Right ventricle myocardium superior (tissue), 1 donor: ENCODE measurements around the gene PABPC4L. TPM values are rescaled to one million over a fixed set of nuclear protein-coding genes. Genes with fewer than 3 reads are reported as not detected.
"Not testable (repeated sequence)": the region's sequence is repeated elsewhere in the genome, so short reads cannot be mapped to it uniquely, and the experiment has no call there.

Experiments
- ATAC-seq: fragments of 200-7000 bp; cut with Tn5 transposase; one replicate; pipeline ENCODE4 v1.9.1; 2020; ENCODE audit warnings: mild to moderate bottlenecking; ENCODE audit not compliant: poor library complexity
- DNase-seq: peaks from one replicate; pipeline ENCODE4 v3.0.0-alpha.2; 2020
- intact Hi-C: fragments of 100-400 bp; cut with DNase I; formaldehyde crosslinking; loops from one replicate; pipeline ENCODE4 v1.11.2; 2022
- long read RNA-seq: library from polyadenylated mRNA; unstranded; transcript quantifications from one replicate; pipeline ENCODE4 v2.0.0, GENCODE V29; 2021
- total RNA-seq: library from RNA; stranded (reverse); fragmentation: NEBNext Ultra II Directional; extraction: Animal tissue kit (Norgen Biotek cat#: 25700); gene quantifications from one replicate; pipeline ENCODE4 v1.2.1, GENCODE V29; 2021
- donor health status: DM: no; HTN: yes; CAD: no; lungs with severe emphysema.

Gene PABPC4L
- total RNA-seq: 0.65 TPM
- long read RNA-seq: 0 reads

- ATAC-seq: peak; percentile 93
- peak; percentile 62 for DNase-seq
- intact Hi-C loops: no loop called here
Measured at GRCh38 chr4:134201216-134202161, at the start of gene PABPC4L. Gene PABPC4L (minus strand): TSS chr4:134201789. CDS start chr4:134201019, 770 bp downstream.

DNA sequence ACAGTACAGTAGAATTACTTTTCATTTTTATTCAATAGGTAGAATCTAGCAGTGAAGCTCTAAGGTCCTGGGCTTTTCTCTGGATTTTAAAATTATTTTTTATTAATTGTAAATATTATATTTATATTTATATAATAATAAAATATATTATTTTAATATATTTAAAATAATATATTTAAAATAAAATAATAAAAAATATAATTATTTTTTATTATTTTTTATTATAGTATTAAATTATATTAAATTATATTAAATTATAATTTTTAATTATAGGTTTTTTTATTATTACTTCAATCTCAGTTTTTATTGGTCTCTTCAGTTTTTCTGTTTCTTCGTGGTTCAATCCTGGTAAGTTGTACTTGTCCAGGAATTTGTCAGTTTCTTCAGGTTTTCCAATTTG is 49.7 kb upstream of the PABPC4L start:
- ATAC-seq: no peak
- no peak for DNase-seq
- intact Hi-C loops: no loop called here

DNA sequence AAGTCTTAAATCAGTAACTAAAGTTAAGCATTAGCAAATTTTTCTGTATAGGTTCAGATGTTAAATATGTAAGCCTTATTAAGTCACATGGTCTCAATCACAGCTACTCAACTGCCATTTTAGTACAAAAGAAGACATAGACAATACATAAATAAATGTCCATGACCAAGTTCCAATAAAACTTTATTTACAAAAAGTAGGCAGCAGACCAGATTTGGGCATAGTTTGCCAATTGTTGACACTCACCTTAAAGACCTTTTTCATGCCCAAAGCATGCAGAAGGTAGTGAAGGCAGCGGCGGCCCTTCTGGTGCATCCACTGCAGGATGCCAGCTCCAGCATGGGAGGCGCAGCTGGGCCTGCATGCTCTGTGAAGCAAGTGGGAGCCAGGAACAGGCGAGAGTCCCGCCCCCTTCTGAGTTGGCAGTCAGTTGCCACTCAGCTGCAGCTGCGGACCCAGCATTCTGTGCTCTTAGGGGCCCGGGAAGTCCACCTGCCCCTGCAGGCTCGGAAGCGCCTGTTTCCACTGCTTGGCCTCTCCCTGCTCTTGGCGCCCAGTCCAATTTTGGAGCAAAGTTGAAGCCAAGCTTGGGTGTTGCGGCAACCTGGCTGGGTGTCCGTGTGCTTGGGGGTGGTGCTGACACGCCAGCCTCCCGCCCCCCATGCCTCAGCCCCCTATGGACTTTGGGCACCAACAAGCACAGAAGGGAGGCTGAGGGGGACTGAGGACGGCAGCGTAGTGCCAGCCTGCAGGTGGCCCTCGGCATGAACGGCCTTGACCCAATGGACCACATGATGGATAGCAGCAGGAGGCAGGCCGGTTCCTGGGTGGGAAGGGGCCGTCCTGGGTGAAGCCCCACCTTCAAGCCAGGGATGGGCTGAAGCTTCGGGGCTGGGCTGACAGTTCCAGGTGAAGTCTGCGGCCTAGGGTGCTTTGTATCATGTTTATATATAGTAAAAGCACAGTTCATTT is 42.4 kb upstream of the PABPC4L start:
- ATAC-seq: no peak
- intact Hi-C loops: no loop called here
- DNase-seq: peak; percentile 14

- intact Hi-C loops: no loop called here
- ATAC-seq: no peak
Measured at GRCh38 chr4:134219043-134219442, 17.5 kb upstream of the PABPC4L start.

DNA sequence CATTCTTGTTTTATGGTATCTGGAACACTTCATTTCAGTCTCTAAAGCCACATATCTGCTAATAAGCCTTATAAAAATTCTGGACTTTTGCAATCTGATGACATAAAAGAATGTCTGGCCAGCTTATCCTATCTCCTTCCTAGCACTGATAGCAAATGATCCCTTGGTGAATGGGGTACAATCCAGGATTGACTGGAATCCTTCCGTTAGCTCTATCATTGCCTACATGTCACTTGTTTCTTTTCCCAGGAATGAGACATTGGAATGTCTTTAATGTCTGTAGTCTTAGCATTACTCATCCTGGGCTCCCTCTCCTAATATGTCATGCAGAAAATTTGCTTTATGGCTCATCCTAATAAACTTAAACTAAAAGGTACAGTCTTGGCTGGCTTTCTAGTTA is 14.8 kb upstream of the PABPC4L start:
- DNase-seq (no peak), ATAC-seq (no peak)
- intact Hi-C loops: no loop called here

More at GRCh38 chr4:134219043-134219442, 17.5 kb upstream of the PABPC4L start:
- DNase-seq: no peak

DNA sequence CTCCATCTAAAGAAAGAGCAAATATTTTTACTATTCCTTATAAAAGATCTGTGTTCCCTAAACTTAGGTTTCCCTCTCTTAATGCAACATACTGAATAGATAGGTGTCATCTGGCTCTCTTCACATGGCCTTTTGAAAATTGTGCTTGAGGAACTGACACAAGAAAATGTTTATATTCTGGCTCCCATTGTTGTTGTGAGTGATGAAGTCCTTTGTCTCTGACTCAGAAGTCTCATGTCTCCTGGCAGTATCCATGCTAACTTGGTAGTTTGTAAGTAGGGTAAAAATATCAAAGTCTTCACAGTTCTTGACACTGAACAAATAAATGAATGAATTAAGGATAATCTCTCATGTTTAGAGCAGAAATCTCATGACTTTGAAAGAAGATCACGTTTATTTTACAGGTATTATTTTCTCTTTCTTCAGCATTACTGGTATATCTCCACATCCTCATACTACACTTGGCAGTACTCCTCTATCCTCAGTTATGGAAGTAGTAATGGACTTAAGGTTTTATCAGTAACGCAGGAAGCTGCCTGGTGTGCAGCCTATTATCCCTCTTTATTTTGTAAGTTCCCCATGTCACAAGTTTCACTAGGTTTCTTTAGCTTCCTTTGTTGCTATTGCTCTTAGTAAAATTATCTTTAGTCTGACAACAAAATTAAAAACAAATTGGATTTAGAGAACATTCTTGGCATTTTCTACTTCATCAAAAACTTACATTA is 14.2 kb upstream of the PABPC4L start:
- DNase-seq: no peak
- intact Hi-C loops: no loop called here
- no peak for ATAC-seq

DNA sequence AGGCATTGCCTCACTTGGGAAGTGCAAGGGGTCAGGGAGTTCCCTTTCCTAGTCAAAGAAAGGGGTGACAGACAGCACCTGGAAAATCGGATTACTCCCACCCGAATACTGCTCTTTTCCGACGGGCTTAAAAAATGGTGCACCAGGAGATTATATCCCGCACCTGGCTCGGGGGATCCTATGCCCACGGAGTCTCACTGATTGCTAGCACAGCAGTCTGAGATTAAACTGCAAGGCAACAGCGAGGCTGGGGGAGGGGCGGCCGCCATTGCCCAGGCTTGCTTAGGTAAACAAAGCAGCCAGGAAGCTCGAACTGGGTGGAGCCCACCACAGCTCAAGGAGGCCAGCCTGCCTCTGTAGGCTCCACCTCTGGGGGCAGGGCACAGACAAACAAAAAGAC is 6.4 kb upstream of the PABPC4L start:
- ATAC-seq, DNase-seq, intact Hi-C loops: not testable (repeated sequence)

DNA sequence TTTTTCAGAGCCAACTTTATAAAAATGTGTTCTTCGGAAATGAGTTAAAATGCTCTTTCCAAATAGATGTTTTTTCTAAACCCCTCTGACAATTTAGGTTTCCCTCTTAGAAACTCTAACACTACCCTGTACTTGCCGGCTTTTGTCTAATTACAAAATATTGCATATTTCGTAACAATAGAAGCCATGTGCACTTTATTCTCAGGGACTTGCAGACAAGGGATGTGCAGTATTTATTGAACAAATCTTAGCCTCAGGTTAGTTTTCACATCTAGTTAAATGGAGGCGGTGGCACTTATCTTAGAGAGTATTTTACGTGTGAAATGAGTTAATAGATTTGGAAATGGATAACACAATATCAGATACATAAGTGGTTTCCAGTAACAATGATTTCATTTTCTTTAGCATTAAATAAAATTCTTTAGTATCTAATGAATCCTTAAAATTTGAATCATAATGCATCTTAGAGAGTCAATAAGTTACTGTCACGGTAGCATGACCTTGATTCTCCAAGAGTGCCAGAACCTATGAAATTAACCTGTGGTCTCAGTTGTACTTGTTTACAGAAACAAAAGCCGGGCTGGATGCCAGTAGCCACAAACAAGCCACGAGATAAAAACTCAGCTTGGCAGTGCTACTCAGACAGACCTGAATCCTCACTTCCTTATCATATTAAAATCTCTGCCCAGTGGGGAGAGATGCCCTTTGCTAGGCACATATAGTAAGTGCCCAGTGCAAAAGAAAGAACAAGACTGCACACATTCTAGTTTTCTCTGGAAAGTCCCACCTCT is 772 bp upstream of the PABPC4L start:
- DNase-seq (no peak), ATAC-seq (no peak)
- intact Hi-C loops: no loop called here

- intact Hi-C loops: no loop called here
- ATAC-seq (no peak), DNase-seq (peak; percentile 42)
Measured at GRCh38 chr4:134200811-134201215, 776 bp downstream of the PABPC4L start.

DNA sequence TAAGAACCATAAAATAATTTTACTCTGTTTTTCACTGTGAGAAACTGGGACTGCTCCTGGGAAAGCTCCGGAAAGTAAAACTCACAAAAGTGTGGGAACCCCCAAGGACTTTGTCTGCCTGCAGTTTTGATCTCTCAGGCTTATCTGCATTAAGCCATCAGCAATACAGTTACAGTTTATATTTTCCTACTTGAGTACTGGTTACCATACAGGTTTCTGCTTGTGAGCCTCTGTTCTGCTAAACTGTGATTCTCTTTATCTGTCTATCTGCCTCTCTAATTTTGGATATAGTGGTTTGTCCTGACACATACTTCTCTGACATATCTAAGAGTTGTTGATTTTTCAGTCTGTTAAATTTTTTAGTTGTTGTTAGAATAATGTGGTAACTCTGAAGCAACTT is 11.6 kb downstream of the PABPC4L start:
- intact Hi-C loops: no loop called here
- DNase-seq (no peak), ATAC-seq (no peak)

DNA sequence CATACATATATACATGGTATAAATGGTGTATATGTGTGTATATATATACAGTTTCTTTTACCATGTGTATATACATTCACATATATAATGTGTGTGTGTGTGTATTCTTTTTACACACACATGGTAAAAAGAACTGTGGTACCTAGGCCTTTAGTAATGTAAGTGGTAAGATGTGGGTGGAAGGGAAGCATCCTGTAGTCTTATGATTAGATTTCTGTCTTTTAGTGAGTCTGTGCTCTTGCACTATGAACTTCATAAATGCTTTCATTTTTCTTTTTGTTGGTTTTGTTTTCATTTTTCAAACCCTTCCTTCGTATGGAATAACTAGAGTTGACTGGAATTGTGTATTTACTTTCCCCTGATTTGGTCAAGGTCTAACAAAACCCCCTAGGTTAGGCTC is 12.1 kb downstream of the PABPC4L start:
- DNase-seq: no peak
- intact Hi-C loops: no loop called here
- ATAC-seq: no peak

- DNase-seq: no peak
- intact Hi-C loops: no loop called here
- ATAC-seq: no peak
Measured at GRCh38 chr4:134178706-134179105, 22.9 kb downstream of the PABPC4L start.

- ATAC-seq: no peak
Measured at GRCh38 chr4:134174271-134174670, 27.3 kb downstream of the PABPC4L start.

DNA sequence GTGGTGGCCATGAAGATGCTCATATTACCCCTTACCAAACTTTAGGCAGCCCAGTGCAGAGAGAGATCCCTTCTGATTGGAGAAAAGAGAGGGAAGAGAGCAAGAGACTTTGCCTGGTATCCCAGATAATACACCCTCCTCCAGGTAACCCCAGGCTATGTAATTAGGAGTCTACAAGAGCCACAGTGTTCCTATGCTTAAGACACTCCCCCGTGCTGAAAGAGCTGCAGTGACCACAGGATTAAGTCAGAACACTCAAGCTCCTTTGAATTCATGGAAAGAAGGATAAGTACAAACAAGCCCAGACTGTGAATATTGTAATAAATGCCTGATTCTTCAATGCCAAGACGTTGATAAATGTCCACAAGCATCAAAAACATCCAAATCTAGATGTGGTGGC is 41.4 kb downstream of the PABPC4L start:
- intact Hi-C loops: no loop called here
- ATAC-seq (no peak), DNase-seq (no peak)

More at GRCh38 chr4:134174271-134174670, 27.3 kb downstream of the PABPC4L start:
- no peak for DNase-seq
- intact Hi-C loops: no loop called here

DNA sequence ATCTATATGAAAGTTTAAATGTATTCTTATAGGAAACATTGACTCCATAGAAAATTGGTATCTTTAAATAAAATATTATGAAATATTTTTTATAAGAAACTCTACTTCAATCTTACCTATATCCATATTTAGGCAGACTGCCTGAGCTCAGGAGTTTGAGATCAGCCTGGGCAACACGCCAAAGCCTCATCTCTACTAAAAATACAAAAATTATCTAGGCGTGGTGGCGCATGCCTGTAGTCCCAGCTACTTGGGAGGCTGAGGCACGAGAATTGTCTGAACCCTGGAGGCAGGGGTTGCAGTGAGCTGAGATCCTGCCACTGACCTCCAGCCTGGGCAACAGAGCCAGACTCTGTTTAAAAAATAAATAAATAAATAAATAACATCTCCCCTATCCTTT is 47.5 kb downstream of the PABPC4L start:
- peak; percentile 21 for DNase-seq
- no peak for ATAC-seq
- intact Hi-C loops: no loop called here

DNA sequence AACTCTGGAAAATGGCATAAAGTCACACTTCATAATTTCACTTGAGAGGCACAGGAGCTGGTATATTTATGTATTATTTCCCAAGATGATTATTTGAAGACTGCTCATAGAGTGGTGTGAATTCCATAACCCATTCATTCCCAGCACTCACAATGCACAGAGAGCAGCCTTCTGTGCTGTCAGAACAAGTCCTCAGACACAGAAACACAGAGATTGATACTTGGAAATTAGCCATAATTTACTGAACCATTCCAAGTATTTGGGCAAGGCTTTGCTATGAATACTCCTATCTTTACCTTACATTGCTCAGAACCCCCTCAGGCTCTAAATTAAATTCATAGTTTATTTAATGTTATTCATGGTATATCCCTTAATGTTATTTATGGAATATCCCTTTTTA is 53.6 kb downstream of the PABPC4L start:
- no peak for DNase-seq
- intact Hi-C loops: no loop called here
- ATAC-seq: no peak
